GM12865 (cell line): Measurements from ENCODE around the gene MCAT.
A peak's percentile ranks its signal among the peaks of the same experiment; 100 is the strongest.

Experiments used
- DNase-seq: peaks from one replicate; pipeline ENCODE4 v3.0.0; 2010; ENCODE audit warnings: low read depth
- H3K4me3 ChIP-seq: 2 replicates; pipeline ENCODE4 v1.5.1; 2011; ENCODE audit warnings: mild to moderate bottlenecking, low read depth, low read length, control low read depth
- CTCF ChIP-seq: IDR thresholded peaks from 2 replicates; pipeline ENCODE4 v1.5.1; 2011; ENCODE audit warnings: low read length, control low read depth, low read depth, inconsistent platforms; ENCODE audit not compliant: insufficient read depth; ENCODE audit errors: missing control alignments

Gene MCAT

GRCh38 chr22:43153899-43154298, 10.7 kb upstream of the MCAT start:
- H3K4me3 ChIP-seq, result peak overlapping the region; percentile 1; the same call in 1 of the 2 replicates
- no peak for TF ChIP-seq CTCF
- no peak for DNase-seq

- peak overlapping the region; percentile 69 for H3K4me3 ChIP-seq
- peak; percentile 51 for DNase-seq
These were observed 9.3 kb upstream of the MCAT start for GRCh38 chr22:43152357-43153071.

GRCh38 chr22:43152003-43152356, 8.8 kb upstream of the MCAT start:
- TF ChIP-seq CTCF, result no peak
- peak overlapping the region; percentile 69 for H3K4me3 ChIP-seq
- DNase-seq, result no peak

More at GRCh38 chr22:43152357-43153071, 9.3 kb upstream of the MCAT start:
- no peak for TF ChIP-seq CTCF

- peak within 1 kb of the TSS; percentile 69 for H3K4me3 ChIP-seq
- TF ChIP-seq CTCF, result no peak
- DNase-seq, result peak; percentile 42
These were observed 8.2 kb upstream of the MCAT start, which contains the start of gene TSPO for GRCh38 chr22:43151251-43152002. Gene TSPO, plus strand, starts transcription at chr22:43151559. Its CDS starts 7,680 bp downstream, at chr22:43159239.

- peak overlapping the region; percentile 69 for H3K4me3 ChIP-seq
- no peak for DNase-seq
- no peak for TF ChIP-seq CTCF
These were observed 7.6 kb upstream of the MCAT start for GRCh38 chr22:43150731-43151206.

- H3K4me3 ChIP-seq, result no peak overlapping the region
- no peak for TF ChIP-seq CTCF
- DNase-seq, result no peak
These were observed 5.4 kb upstream of the MCAT start for GRCh38 chr22:43148581-43148980.
